ENCODE results near the gene WTAP. TPM values are rescaled to one million over a fixed set of nuclear protein-coding genes. Genes with fewer than 3 reads are reported as not detected.
"Not testable (repeated sequence)": the region's sequence is repeated elsewhere in the genome, so short reads cannot be mapped to it uniquely, and the experiment has no call there.

The WTAP gene
- 10 to 100 TPM; 89.9 to 94.3 TPM for total RNA-seq

GRCh38 chr6:159726918-159727716 lies at the start of gene WTAP:
Gene WTAP, plus strand, starts transcription at chr6:159727506. Its CDS starts 8,760 bp downstream, at chr6:159736266.
- ATAC-seq (peak; percentile 89 to 90), DNase-seq (ENCODE audit: low spot score in 2 of 2) (peak; percentile 91 to 97)
- Mint-ChIP-seq H3K27ac (peak within 1 kb of the TSS; percentile 98), H3K36me3 (peaks cover 34 to 64% of the 10 kb centered on the region in 2 donors), H3K9me3 (peaks cover 0 to 5% of the 10 kb centered on the region in 2 donors)

DNA sequence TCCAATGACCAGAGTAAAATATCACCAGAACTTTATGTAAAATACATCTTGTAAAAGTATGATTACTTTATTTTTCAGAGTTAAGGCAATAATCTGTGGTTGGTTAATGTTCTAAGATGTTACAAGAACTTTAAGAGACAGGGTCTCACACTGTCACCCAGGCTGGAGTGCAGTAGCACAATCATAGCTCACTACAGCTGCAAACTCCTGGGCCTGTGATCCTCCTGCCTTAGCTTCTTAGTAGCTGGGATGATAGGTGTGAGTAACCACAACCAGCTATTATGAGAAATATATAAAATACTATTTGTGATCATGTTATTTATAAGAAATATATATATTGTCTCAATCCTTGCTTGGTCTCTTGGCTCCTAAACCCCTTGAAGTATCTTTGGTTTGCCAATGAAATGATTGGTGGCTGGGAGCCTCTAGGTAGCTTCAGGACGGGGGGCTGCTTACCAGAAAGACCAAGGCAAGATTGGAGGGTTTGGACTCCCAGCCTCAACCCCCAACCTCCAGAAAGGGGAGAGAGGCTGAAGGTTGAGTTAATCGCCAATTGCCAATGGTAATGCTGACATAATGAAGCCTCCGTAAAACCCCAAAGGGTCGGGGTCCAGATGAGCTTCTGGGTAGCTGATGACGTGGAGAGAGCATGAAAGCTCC lies 49.7 kb upstream of the WTAP start:
- peaks cover 9 to 50% of the 10 kb centered on the region in 2 donors for H3K36me3 Mint-ChIP-seq
- peaks cover 2 to 13% of the 10 kb centered on the region in 2 donors for H3K9me3 Mint-ChIP-seq
- DNase-seq (ENCODE audit: low spot score in 2 of 2): no peak
- no peak for ATAC-seq
- no peak overlapping the region for H3K27ac Mint-ChIP-seq

- ATAC-seq (no peak), DNase-seq (ENCODE audit: low spot score in 2 of 2) (no peak)
- peak overlapping the region in 1 of 2 donors; percentile 55 for H3K27ac Mint-ChIP-seq
- peaks cover 0 to 8% of the 10 kb centered on the region in 2 donors for H3K9me3 Mint-ChIP-seq
- H3K36me3 Mint-ChIP-seq: peaks cover 0 to 40% of the 10 kb centered on the region in 2 donors
Observed at GRCh38 chr6:159678574-159678973, 48.7 kb upstream of the WTAP start.

DNA sequence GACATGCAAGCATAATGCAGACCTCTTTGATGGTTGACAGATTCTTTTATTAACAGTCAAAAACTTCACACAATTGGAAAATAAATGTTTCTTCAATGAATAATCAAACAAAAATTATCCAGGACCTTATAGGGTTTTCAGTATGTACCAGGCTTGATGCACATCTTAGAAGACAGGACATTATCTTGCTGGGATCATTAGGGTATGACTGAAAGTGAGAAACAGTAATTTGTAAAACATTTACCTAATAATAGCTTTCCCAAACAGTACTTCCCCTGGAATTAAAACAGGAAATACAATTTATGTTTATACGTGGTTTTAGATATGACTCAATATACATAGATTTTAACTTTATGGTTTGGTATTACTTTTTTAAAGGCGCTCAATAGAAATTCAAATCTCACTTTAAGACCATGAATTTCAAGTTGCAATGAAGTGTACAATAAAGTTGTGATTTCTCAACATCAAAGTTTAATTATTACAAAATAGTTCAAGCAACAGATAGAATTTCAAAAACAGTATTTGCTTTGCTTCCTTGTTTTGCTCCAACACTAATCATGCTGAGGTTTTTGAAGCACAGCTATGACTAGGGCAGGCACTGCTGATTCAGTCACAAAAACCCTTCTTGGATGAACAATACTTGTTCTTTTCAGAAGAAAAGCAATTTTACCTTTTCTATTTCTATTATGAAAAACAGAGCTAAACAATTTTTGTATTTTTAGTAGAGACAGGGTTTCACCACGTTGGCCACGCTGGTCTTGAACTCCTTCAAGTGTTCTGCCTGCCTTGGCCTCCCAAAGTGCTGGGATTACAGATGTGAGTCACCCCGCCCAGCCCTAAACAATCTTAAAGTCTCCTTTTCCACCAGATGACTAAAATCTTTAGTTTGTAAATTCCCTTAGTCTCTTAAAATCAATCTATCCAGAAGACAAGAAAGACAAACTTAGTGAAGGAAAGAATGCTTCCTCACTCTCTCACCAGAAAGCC lies 47.9 kb upstream of the WTAP start:
- Mint-ChIP-seq H3K27ac (peak overlapping the region; percentile 84 to 92), H3K9me3 (peaks cover 0 to 5% of the 10 kb centered on the region in 2 donors), H3K36me3 (peaks cover 0 to 33% of the 10 kb centered on the region in 2 donors)
- peak; percentile 80 to 83 for ATAC-seq
- peak in 1 of 2 donors; percentile 40 for DNase-seq (ENCODE audit: low spot score in 2 of 2)

- ATAC-seq (peak; percentile 70 to 80), DNase-seq (ENCODE audit: low spot score in 2 of 2) (no peak)
- Mint-ChIP-seq H3K9me3 (peaks cover 0 to 5% of the 10 kb centered on the region in 2 donors), H3K27ac (peak overlapping the region; percentile 84 to 92), H3K36me3 (peaks cover 0 to 34% of the 10 kb centered on the region in 2 donors)
Observed at GRCh38 chr6:159680104-159680503, 47.2 kb upstream of the WTAP start.

- no peak for ATAC-seq
- DNase-seq (ENCODE audit: low spot score in 2 of 2): no peak
- peaks cover 6 to 33% of the 10 kb centered on the region in 2 donors for H3K36me3 Mint-ChIP-seq
- H3K27ac Mint-ChIP-seq: peak overlapping the region in 1 of 2 donors; percentile 1
- peaks cover 0 to 5% of the 10 kb centered on the region in 2 donors for H3K9me3 Mint-ChIP-seq
Observed at GRCh38 chr6:159681191-159681880, 46.0 kb upstream of the WTAP start.

GRCh38 chr6:159682295-159682694 lies 45.0 kb upstream of the WTAP start:
- DNase-seq (ENCODE audit: low spot score in 2 of 2) (no peak), ATAC-seq (peak in 1 of 2 donors; percentile 55)
- H3K36me3 Mint-ChIP-seq: peaks cover 6 to 35% of the 10 kb centered on the region in 2 donors
- peak overlapping the region in 1 of 2 donors; percentile 5 for H3K27ac Mint-ChIP-seq
- no peaks in the 10 kb centered on the region for H3K9me3 Mint-ChIP-seq

DNA sequence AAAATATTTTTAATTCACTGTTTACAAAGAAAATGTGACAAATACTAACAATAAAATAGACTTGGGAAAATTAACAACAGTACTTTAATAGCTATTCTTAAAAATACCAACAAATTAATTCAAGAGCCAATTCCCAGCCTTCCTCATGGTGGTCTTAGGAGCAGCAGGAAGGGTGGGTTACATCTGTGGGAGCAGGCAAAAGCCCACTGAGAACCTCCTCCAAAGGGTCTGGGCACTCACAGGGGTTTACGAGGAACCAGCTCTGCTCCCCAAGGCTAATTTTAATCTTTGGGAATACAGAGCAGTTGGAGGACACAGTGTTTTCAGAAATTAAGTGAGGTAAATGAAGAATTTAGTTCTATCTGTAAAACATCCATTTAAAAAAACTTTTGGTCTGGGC lies 44.5 kb upstream of the WTAP start:
- Mint-ChIP-seq H3K9me3 (no peaks in the 10 kb centered on the region), H3K36me3 (peaks cover 6 to 39% of the 10 kb centered on the region in 2 donors), H3K27ac (peak overlapping the region in 1 of 2 donors; percentile 68)
- no peak for DNase-seq (ENCODE audit: low spot score in 2 of 2)
- ATAC-seq: no peak

DNA sequence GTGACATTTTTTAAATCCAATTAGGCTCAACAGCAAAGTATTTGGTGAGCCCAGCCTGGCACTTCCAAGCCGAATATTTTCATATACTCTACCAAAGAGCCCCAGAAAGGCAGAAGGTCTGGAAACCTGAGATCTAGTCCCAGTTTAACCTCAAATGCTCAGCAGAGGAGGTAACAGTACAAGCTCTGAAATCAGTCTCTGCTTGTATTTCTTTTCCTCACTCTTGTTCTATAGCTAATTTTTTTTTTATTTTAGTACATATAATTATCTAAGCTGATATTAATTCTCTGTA lies 43.3 kb upstream of the WTAP start:
- H3K9me3 Mint-ChIP-seq: no peaks in the 10 kb centered on the region
- H3K27ac Mint-ChIP-seq: no peak overlapping the region
- ATAC-seq (no peak), DNase-seq (ENCODE audit: low spot score in 2 of 2) (no peak)
- H3K36me3 Mint-ChIP-seq: peaks cover 12 to 47% of the 10 kb centered on the region in 2 donors

- H3K9me3 Mint-ChIP-seq: no peaks in the 10 kb centered on the region
- no peak for DNase-seq (ENCODE audit: low spot score in 2 of 2)
- peaks cover 21 to 56% of the 10 kb centered on the region in 2 donors for H3K36me3 Mint-ChIP-seq
- ATAC-seq: no peak
- peak overlapping the region in 1 of 2 donors; percentile 85 for H3K27ac Mint-ChIP-seq
Observed at GRCh38 chr6:159686040-159686439, 41.3 kb upstream of the WTAP start.

DNA sequence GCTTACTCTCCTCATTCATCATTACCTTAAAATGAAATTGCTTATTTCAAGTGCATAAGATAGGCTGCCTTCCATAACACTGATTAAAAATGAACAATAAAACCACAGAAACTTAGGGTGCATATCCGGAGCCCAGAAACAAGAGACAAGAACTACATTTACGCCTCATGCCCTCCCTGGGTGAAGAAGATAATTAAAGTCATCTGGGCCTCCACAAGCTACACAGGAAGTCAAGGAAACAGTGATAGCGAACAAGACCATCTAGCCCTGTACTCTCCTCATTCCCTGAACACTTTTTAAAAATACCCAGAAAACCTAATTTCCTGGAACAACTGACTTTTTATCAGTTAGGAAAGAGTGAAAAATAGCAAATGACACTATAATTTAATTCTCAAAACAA lies 40.6 kb upstream of the WTAP start:
- DNase-seq (ENCODE audit: low spot score in 2 of 2) (no peak), ATAC-seq (peak in 1 of 2 donors; percentile 44)
- Mint-ChIP-seq H3K9me3 (no peaks in the 10 kb centered on the region), H3K36me3 (peaks cover 26 to 56% of the 10 kb centered on the region in 2 donors), H3K27ac (peak overlapping the region in 1 of 2 donors; percentile 45)

DNA sequence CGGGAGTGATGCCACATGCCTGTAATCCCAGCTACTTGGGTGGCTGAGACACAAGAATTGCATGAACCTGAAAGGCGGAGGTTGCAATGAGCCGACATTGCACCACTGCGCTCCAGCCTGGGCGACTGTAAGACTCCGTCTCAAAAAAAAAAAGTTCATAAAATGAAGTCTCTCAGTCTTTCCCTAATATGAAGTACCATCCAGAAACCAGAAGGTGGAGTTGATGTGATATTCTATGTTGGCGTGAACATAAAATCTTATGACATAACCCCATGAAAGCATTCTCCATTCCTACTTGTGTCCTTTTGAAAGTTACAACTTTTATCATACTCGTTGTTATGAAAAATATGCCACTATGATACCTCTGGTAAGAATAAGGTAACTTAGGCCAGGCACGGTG lies 40.0 kb upstream of the WTAP start:
- Mint-ChIP-seq H3K27ac (peak overlapping the region in 1 of 2 donors; percentile 45), H3K9me3 (no peaks in the 10 kb centered on the region), H3K36me3 (peaks cover 33 to 60% of the 10 kb centered on the region in 2 donors)
- no peak for ATAC-seq
- DNase-seq (ENCODE audit: low spot score in 2 of 2): no peak

DNA sequence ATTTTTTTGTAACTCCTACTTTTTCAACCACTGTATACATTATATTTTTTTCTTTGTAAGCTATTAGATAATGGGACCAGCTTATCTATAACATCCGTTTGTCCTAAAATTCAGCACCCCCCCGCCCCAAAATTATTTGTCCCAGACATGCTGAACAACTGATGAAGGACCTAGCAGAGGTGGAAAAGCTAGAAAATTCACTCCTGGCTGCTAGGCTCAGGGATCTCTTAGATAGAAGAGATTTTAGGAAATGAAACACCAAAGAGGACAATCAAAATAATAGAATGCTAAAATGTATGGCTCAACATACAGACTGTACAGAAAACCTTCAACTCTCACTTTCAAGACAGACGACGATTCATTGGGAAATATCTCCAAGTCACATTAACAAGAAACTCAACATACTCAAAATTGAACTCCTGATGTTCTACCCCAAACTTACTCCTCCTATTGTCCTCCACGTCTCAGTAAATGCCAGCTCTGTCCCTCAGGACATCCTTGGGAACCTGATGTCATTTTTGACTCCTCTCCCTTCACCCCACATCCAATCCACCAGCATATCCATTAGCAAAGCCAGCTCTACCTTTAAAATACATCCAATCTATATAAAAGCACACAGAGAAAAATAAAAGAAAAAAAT lies 38.9 kb upstream of the WTAP start:
- Mint-ChIP-seq H3K27ac (peak overlapping the region; percentile 0 to 7), H3K36me3 (peaks cover 36 to 61% of the 10 kb centered on the region in 2 donors), H3K9me3 (no peaks in the 10 kb centered on the region)
- ATAC-seq (no peak), DNase-seq (ENCODE audit: low spot score in 2 of 2) (no peak)

DNA sequence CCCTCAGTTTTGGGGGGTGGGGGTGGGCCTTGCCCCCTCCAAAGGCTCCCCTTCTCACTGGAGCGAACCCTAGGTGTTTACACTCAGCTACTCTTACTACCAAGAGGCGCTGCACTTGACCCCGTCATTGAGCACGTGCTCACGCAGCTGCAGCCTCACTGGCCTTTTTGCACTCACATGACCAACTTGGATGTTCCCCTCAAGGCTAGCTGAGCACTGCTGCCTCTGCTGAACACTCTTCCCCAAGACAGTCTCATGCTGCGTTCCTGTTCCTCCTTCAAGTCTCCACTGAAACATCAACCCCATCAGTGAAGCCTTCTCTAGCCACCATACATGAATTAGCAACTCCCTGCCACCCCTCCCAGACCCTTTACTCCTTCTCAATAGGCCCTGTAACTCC lies 38.3 kb upstream of the WTAP start:
- H3K27ac Mint-ChIP-seq: peak overlapping the region; percentile 7 to 27
- no peak for DNase-seq (ENCODE audit: low spot score in 2 of 2)
- H3K36me3 Mint-ChIP-seq: peaks cover 36 to 61% of the 10 kb centered on the region in 2 donors
- no peaks in the 10 kb centered on the region for H3K9me3 Mint-ChIP-seq
- ATAC-seq: no peak

- not testable (repeated sequence) for DNase-seq (ENCODE audit: low spot score in 2 of 2); H3K9me3 Mint-ChIP-seq; ATAC-seq
- H3K27ac Mint-ChIP-seq: peak overlapping the region; percentile 7 to 14
- H3K36me3 Mint-ChIP-seq: peaks cover 36 to 56% of the 10 kb centered on the region in 2 donors
Observed at GRCh38 chr6:159690135-159690534, 37.2 kb upstream of the WTAP start.
